Measurements from ENCODE around the gene TMEM165.

GRCh38 chr4:55437823-55438222, 42.1 kb downstream of the TMEM165 start:
- no peak for TF ChIP-seq CTCF (conservative IDR thresholded peaks at IDR 0.05; ENCODE audit: low read length)
- TF ChIP-seq EZH2phosphoT487 (IDR thresholded peaks at IDR 0.05; ENCODE audit: borderline replicate concordance): no peak
